Mesenchymal stem cell (in vitro differentiated cells and primary cell): ENCODE measurements around the gene SLC49A3.
A peak's percentile ranks its signal among the peaks of the same experiment; 100 is the strongest.
"Not testable (repeated sequence)": the region's sequence is repeated elsewhere in the genome, so short reads cannot be mapped to it uniquely, and the experiment has no call there.

Experiments used
- DNase-seq: peaks from one replicate; pipeline ENCODE4 v3.0.0-alpha.2; 2013
- H2AFZ ChIP-seq: one replicate; pipeline ENCODE4 v1.6.1; 2013; ENCODE audit warnings: low read depth, mild to moderate bottlenecking, control low read depth, inconsistent platforms, low read length, moderate library complexity
- H2AK5ac ChIP-seq: 2 replicates; pipeline ENCODE4 v1.6.1; 2013; ENCODE audit warnings: low read length, moderate library complexity, mild to moderate bottlenecking, inconsistent platforms; ENCODE audit not compliant: severe bottlenecking
- H2BK120ac ChIP-seq: one replicate; pipeline ENCODE4 v1.6.1; 2013; ENCODE audit warnings: low read depth, mild to moderate bottlenecking, inconsistent platforms, low read length, moderate library complexity
- H2BK12ac ChIP-seq, 2 experiments: one replicate each; pipeline ENCODE4 v1.6.1; 2013; ENCODE audit warnings: inconsistent platforms in 2 of 2, low read length in 2 of 2, mild to moderate bottlenecking in 2 of 2, moderate library complexity in 2 of 2, control low read depth in 1 of 2
- H2BK15ac ChIP-seq: one replicate; pipeline ENCODE4 v1.6.1; 2013; ENCODE audit warnings: mild to moderate bottlenecking, low read depth, inconsistent platforms; ENCODE audit not compliant: poor library complexity, severe bottlenecking
- H2BK5ac ChIP-seq: 2 replicates; pipeline ENCODE4 v1.6.1; 2013; ENCODE audit warnings: low read depth, mild to moderate bottlenecking, low read length, control low read depth, inconsistent platforms; ENCODE audit not compliant: poor library complexity, severe bottlenecking
- H3K14ac ChIP-seq, 2 experiments: one replicate each; pipeline ENCODE4 v1.6.1; 2013; ENCODE audit warnings: inconsistent platforms in 2 of 2, low read length in 2 of 2, control low read depth in 1 of 2, mild to moderate bottlenecking in 1 of 2, moderate library complexity in 1 of 2
- H3K18ac ChIP-seq, 2 experiments: one replicate each; pipeline ENCODE4 v1.6.1; 2013; ENCODE audit warnings: inconsistent platforms in 2 of 2, low read length in 2 of 2, control low read depth in 1 of 2, low read depth in 1 of 2, mild to moderate bottlenecking in 1 of 2
- H3K23ac ChIP-seq, 2 experiments: one replicate each; pipeline ENCODE4 v1.6.1; 2013; ENCODE audit warnings: inconsistent platforms in 2 of 2, low read length in 2 of 2, mild to moderate bottlenecking in 2 of 2, moderate library complexity in 2 of 2, control low read depth in 1 of 2
- H3K27ac ChIP-seq: 2 replicates; pipeline ENCODE4 v1.5.1; 2013; ENCODE audit warnings: mild to moderate bottlenecking, moderate library complexity, low read length, control low read depth, inconsistent platforms; ENCODE audit not compliant: poor library complexity, severe bottlenecking
- H3K27me3 ChIP-seq, 2 experiments: 2 replicates each; pipeline versions ENCODE4 v1.6.1 to v1.7.0; 2013; ENCODE audit warnings: low read length in 2 of 2, mild to moderate bottlenecking in 2 of 2, moderate library complexity in 2 of 2, control low read depth in 1 of 2, inconsistent platforms in 1 of 2; ENCODE audit not compliant: control insufficient read depth in 1 of 2, insufficient read depth in 1 of 2
- H3K36me3 ChIP-seq, 2 experiments: 2 replicates each; pipeline versions ENCODE4 v1.6.1 to v1.7.0; 2013; ENCODE audit warnings: low read length in 2 of 2, control low read depth in 1 of 2, inconsistent platforms in 1 of 2, low read depth in 1 of 2, mild to moderate bottlenecking in 1 of 2; ENCODE audit not compliant: insufficient read depth in 2 of 2, control insufficient read depth in 1 of 2
- H3K4ac ChIP-seq, 2 experiments: one replicate each; pipeline ENCODE4 v1.6.1; 2013; ENCODE audit warnings: inconsistent platforms in 2 of 2, low read length in 2 of 2, mild to moderate bottlenecking in 2 of 2, moderate library complexity in 2 of 2, control low read depth in 1 of 2, low read depth in 1 of 2
- H3K4me1 ChIP-seq: 2 replicates; pipeline ENCODE4 v1.6.1; 2013; ENCODE audit warnings: low read depth, low read length, control low read depth; ENCODE audit not compliant: control insufficient read depth, insufficient read depth
- H3K4me2 ChIP-seq: 2 replicates; pipeline ENCODE4 v1.6.1; 2013; ENCODE audit warnings: low read length, mild to moderate bottlenecking, inconsistent platforms; ENCODE audit not compliant: poor library complexity, severe bottlenecking
- H3K4me3 ChIP-seq, 2 experiments: 2 replicates each; pipeline versions ENCODE4 v1.5.1 to v1.7.0; 2013; ENCODE audit warnings: low read length in 2 of 2, mild to moderate bottlenecking in 2 of 2, control low read depth in 1 of 2, low read depth in 1 of 2; ENCODE audit not compliant: insufficient read depth in 1 of 2
- H3K79me1 ChIP-seq: replicated peaks from 2 replicates; pipeline ENCODE4 v1.6.1; 2013; ENCODE audit warnings: mild to moderate bottlenecking, control low read depth, low read length, inconsistent platforms; ENCODE audit not compliant: poor library complexity, severe bottlenecking
- H3K9ac ChIP-seq: 2 replicates; pipeline ENCODE4 v1.7.0; 2013; ENCODE audit warnings: mild to moderate bottlenecking, low read length, moderate library complexity
- H3K9me3 ChIP-seq: 2 replicates; pipeline ENCODE4 v1.7.0; 2013; ENCODE audit warnings: mild to moderate bottlenecking, low read length; ENCODE audit not compliant: control insufficient read depth
- H4K8ac ChIP-seq: one replicate; pipeline ENCODE4 v1.6.1; 2013; ENCODE audit warnings: inconsistent platforms, mild to moderate bottlenecking, low read length, moderate library complexity
- H4K91ac ChIP-seq: one replicate; pipeline ENCODE4 v1.6.1; 2013; ENCODE audit warnings: mild to moderate bottlenecking, low read length, inconsistent platforms
- WGBS: methylation state at CpG from one replicate; pipeline ENCODE4 v1.1.7; 2013; ENCODE audit warnings: mixed read lengths; 5-methylcytosine and 5-hydroxymethylcytosine counted together

SLC49A3 gene

DNA sequence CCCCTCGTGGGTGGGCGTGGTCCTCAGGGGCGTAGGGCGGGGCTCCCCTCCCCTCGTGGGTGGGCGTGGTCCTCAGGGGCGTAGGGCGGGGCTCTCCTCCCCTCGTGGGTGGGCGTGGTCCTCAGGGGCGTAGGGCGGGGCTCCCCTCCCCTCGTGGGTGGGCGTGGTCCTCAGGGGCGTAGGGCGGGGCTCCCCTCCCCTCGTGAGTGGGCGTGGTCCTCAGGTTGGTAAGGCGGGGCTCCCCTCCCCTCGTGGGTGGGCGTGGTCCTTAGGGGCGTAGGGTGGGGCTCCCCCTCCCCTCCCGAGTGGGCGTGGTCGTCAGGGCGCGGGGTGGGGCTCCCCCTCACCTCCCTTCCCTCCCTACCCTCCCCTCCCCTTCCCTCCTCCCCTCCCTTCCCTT is 43.0 kb upstream of the SLC49A3 start:
- 98% methylated on average over 7 of the region's 27 CpGs for WGBS
- H3K4me1 ChIP-seq, H2BK5ac ChIP-seq: not testable (repeated sequence)

DNA sequence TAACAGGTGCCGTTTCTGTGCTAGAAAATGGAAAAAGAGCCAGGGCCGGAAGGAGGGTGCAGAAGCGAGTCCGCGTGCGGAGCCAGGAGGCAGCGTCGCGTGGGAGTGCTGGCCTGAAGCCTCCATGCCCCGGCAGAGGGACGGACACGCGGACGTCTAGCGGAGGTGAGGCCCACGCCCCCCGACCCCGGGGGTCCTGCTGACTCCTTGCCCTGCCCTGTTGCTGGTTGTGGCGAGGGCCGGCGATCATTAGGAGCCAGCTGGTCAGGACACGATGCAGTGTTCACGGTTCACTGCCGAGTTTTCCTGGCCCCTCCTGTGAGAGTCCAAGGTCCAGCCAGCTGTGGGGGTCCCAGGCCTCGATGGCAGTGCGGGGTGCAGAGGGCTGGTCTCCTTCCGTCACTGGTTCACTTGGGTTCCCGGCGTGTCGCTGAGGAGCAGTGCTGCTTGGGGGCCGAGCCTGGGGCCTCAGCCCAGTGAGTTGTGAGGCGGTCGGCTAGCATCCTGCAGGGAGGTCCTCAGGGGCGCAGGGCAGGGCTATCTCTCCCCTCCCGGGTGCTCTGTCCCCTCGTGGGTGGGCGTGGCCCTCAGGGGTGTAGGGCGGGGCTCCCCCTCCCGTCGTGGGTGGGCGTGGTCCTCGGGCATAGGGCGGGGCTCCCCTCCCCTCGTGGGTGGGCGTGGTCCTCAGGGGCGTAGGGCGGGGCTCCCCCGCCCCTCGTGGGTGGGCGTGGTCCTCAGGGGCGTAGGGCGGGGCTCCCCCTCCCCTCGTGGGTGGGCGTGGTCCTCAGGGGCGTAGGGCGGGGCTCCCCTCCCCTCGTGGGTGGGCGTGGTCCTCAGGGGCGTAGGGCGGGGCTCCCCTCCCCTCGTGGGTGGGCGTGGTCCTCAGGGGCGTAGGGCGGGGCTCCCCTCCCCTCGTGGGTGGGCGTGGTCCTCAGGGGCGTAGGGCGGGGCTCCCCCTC is 42.3 kb upstream of the SLC49A3 start:
- H3K27me3 ChIP-seq, H2AK5ac ChIP-seq, H3K9me3 ChIP-seq, H3K9ac ChIP-seq, H3K4me3 ChIP-seq, H3K27ac ChIP-seq, H3K14ac ChIP-seq, H3K23ac ChIP-seq, H2BK5ac ChIP-seq, H2BK15ac ChIP-seq, H3K4ac ChIP-seq, H4K91ac ChIP-seq, H4K8ac ChIP-seq, DNase-seq, H3K4me1 ChIP-seq, H2BK120ac ChIP-seq, H3K4me2 ChIP-seq, H2AFZ ChIP-seq, H2BK12ac ChIP-seq: not testable (repeated sequence)
- WGBS, result 95% methylated on average over 40 of the region's 68 CpGs
- H3K79me1 ChIP-seq, result peaks cover 37% of the 10 kb centered on the region
- H3K36me3 ChIP-seq, result peaks cover 49 to 61% of the 10 kb centered on the region in 2 experiments
- peak overlapping the region in 1 of 2 experiments; percentile 11 for H3K18ac ChIP-seq

More for the DNA sequence above, 43.0 kb upstream of the SLC49A3 start:
- not testable (repeated sequence) for H3K9ac ChIP-seq, H2AFZ ChIP-seq, H2AK5ac ChIP-seq, H3K9me3 ChIP-seq, H4K91ac ChIP-seq, H2BK120ac ChIP-seq, H3K18ac ChIP-seq, H4K8ac ChIP-seq, H3K14ac ChIP-seq, H2BK12ac ChIP-seq, H3K4me2 ChIP-seq, H3K27ac ChIP-seq, H3K4me3 ChIP-seq, H3K4ac ChIP-seq, DNase-seq, H3K27me3 ChIP-seq, H3K23ac ChIP-seq, H2BK15ac ChIP-seq
- H3K79me1 ChIP-seq, result peaks cover 41% of the 10 kb centered on the region
- H3K36me3 ChIP-seq, result peaks cover 54 to 68% of the 10 kb centered on the region in 2 experiments

DNA sequence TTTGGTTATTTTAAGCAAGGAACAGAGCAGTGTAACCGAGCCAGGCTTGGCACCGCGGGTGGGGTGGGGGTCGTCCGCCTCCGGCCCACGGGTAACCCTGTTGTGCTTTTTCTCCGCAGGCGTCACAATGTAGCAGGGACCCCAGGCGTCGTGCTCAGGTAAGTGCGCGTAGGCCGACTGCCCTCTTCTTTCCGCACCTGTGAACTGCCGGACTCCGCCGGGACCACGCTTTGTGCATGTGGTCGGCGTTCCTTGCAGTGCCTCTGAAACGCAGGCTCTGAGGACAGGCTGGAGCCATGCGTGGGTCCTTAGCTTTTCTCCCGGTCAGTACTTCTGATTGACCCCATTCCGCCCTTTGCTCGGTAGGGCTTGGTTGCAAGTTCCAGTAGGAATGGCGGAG is 41.6 kb upstream of the SLC49A3 start:
- Histone ChIP-seq H3K14ac (no peak overlapping the region), H3K27me3 (no peaks in the 10 kb centered on the region), H2BK15ac (no peak overlapping the region), H2BK120ac (no peak overlapping the region), H2AFZ (no peak overlapping the region), H4K91ac (no peak overlapping the region), H3K4me2 (no peak overlapping the region), H4K8ac (no peak overlapping the region), H3K9me3 (no peaks in the 10 kb centered on the region), H3K23ac (no peak overlapping the region), H3K27ac (no peak overlapping the region), H3K4ac (no peak overlapping the region), H3K79me1 (peaks cover 34% of the 10 kb centered on the region), H3K9ac (no peak overlapping the region), H2BK12ac (no peak overlapping the region), H3K36me3 (peaks cover 45 to 64% of the 10 kb centered on the region in 2 experiments), H3K4me3 (no peak overlapping the region), H3K4me1 (peaks cover 7% of the 10 kb centered on the region), H3K18ac (no peak overlapping the region), H2AK5ac (no peak overlapping the region), H2BK5ac (no peak overlapping the region)
- no peak for DNase-seq
- 97% methylated on average over 27 of the region's 27 CpGs for WGBS
